Muscle of arm (tissue), 12 donors: Measurements from ENCODE around the gene RNF38. TPM values are rescaled to one million over a fixed set of nuclear protein-coding genes. Genes with fewer than 3 reads are reported as not detected.
"Not testable (repeated sequence)": the region's sequence is repeated elsewhere in the genome, so short reads cannot be mapped to it uniquely, and the experiment has no call there.

Experiments used
- DNase-seq: peaks from one replicate; pipeline ENCODE4 v3.0.0-alpha.2; 2013
- polyA plus RNA-seq, 12 donors: library from polyadenylated mRNA; unstranded; fragments of 120-200 nt; gene quantifications; one replicate each; pipeline ENCODE4 v1.2.1, GENCODE V29; 2013; ENCODE audit not compliant: insufficient read length in 12 of 12

The RNF38 gene
- polyA plus RNA-seq, 12 donors, result 24.4 to 31.8 (median 28.8) TPM; not detected in 1

DNA sequence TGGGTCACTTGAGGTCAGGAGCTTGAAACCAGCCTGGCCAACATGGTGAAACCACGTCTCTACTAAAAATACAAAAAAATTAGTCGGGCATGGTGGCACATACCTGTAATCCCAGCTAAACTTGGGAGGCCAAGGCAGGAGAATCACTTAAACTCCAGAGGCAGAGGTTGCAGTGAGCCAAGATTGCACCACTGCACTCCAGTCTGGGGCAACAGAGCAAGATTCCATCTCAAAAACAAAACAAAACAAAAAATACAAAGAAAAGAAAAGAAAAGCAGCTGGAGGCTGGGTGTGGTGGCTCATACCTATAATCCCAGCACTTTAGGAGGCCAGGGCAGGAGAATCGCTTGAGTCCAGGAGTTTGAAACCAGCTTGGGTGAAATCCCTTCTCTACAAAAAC, 105.1 kb downstream of the RNF38 start:
- not testable (repeated sequence) for DNase-seq

DNA sequence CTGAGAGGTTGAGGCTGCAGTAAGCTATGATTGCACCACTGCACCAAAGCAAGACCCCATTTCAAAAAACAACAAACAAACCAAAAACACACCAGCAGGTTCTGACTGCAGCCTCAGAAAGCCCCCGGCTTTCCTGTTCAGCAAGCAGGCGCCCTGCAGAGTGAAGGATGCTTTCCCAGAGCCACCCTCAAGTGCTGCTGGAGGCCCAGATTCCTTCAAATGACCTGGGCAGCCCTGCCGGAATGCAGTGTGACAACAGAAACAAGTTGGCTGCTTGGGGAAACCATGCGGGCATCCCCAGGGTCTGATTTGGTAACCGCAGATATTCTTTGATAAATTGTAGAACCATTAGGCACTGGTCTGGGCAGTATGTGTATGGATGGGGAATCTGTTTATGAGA, 106.2 kb downstream of the RNF38 start:
- DNase-seq, result no peak

DNA sequence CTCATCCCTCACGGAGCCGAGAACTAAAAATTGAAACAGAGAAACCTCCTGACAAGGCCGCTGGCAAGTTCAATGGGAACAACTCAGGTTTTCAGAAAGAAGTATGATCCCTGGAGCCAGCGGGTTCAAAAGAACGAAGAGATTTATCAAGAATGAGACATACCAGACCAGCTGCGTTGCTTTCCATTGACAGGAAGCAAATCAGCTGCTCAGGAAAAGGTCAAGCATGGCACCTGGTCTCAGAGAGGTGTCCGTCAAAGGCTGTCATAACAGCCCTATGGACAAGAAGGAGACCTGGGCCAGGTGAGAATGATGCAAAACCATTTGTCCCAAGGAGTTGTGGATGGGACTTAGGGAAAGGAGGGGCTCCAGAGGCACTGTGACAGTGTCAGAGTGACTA, 106.9 kb downstream of the RNF38 start:
- no peak for DNase-seq

DNA sequence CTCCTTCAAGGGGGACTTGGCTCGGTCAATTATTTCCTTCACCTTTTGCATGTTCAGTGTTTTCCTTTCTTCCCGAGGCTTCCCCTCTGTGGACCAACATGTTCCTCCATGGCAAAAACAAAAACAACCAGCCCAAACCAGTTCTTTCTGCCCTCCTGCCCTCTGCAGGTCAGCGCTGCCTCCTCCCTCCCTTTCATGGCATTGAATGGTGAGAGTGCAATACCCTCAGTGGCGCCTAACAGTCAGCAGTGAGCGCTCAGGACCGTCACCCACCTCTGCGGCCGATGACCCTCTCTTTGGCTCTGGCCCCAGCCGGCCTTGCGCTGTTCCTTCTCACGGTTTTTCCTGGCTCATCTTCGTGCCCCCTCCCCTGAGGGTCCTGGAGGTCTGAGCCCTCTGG, 107.4 kb downstream of the RNF38 start:
- DNase-seq, result no peak

DNA sequence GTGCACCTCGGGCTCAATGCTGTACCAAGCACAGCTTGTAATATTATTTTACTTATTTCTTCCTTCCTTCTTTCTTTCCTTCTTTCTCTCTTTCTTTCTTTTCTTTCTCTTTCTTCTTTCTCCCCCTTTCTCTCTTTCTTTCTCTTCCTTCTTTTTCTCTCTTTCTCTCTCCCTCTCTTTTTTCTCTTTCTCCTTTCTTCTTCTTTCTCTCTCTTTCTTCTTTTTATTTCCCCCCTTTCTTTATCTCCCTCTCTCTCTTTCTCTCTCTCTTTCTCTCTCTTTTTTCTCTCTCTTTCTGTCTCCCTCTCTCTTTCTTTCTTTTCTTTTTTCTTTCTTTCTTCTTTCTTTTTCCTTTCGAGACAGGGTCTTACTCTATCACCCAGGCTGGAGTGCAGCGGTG, 109.1 kb downstream of the RNF38 start:
- DNase-seq, result no peak

DNA sequence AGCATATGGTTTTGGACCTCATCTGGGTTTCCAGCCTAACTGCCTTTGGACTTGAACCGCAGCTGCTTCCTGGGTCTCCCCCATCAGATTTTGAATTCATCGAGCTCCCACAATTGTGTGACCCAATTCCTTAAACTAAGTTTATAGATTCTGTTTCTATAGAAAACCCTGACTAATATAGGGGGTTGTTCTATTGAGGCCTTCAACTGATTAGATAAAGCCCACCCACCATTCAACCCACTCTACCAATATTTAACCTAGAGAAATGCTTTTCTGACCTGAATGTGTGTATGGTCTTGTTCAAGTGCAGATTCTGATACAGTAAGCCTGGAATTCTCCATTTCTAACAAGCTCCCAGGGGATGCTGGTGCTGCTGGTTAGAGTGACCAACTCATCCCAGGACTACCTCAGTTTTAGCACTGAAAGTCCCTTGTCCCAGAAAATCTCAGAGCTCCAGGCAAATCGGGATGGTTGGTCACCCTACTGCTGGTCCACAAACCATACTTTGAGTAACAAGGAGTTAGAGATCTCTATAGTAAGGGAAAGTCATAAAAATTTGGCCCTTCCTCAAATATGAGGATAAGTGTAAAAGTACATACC, 110.1 kb downstream of the RNF38 start:
- DNase-seq, result no peak

DNA sequence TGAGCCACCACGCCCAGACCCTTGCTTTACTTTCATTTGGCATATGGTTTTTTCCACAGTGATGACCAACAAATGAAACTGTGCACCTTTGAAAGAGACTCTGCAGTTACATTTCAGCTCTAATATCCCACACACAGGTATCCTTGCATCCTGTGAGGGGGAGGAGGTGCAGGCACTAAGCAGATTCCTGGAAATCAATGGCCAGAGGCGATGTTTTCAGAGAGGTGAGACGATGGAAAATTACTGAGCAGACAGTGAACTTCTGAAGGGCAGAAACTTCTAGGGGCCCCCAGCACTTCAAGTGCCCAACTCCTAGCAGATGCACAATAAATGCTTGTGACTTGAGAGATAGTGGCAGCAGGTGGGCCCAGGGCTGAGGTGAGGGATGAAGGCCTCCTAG, 112.0 kb downstream of the RNF38 start:
- no peak for DNase-seq

Other genes with a start within 250 kb of the RNF38 start
- gene CCIN, start 230.9 kb downstream of the RNF38 start, polyA plus RNA-seq, result 1 to 10 TPM in 4 of 12 donors, under 1 TPM in 6, not detected in 2; 0.45 to 2.0 (median 0.76) TPM
- gene CLTA, start 209.3 kb downstream of the RNF38 start, polyA plus RNA-seq, result 100 to 1,000 TPM in 10 of 12 donors, 10 to 100 TPM in 1, not detected in 1; 97.4 to 147 (median 112) TPM
- 10 to 100 TPM in 11 of 12 donors, not detected in 1; 13.2 to 18.3 (median 14.7) TPM for gene GNE, start 141.8 kb downstream of the RNF38 start, polyA plus RNA-seq
- gene MELK, start 172.6 kb upstream of the RNF38 start, polyA plus RNA-seq, result 10 to 100 TPM in 8 of 12 donors, 1 to 10 TPM in 3, not detected in 1; 6.9 to 17.9 (median 11.7) TPM